K562 (cell line): ENCODE data around the gene PROM2. TPM values are rescaled to one million over a fixed set of nuclear protein-coding genes. Genes with fewer than 3 reads are reported as not detected.

Source experiments
- ATAC-seq: fragments of 200-7000 bp; cut with Tn5 transposase; 3 replicates; pipeline ENCODE4 v1.9.1; 2020; ENCODE audit warnings: moderate library complexity
- BruUV-seq: library from RNA; stranded (reverse); fragments of 400-500 nt; replicated peaks from 2 replicates; lab custom pipeline; 2021; lab: Mats Ljungman, UMichigan
- CTCF ChIA-PET: fragments of 300-600 bp; formaldehyde crosslinking; extraction: SDS; loops from one replicate; lab custom pipeline; 2021; ENCODE audit warnings: low intra/inter-chr PET ratio; lab: Yijun Ruan, JAX
- POLR2A ChIA-PET: fragments of 300-600, 350-650 bp; sonication (Branson Sonifier 250); formaldehyde crosslinking; extraction: SDS; loops from one replicate; lab custom pipeline; 2021; ENCODE audit warnings: antibody characterized with exemption, inconsistent platforms; lab: Yijun Ruan, JAX
- DNase-seq, 4 experiments: peaks; one replicate each; pipeline versions ENCODE4 v3.0.0 to v3.0.0-alpha.2; 2011 to 2018; ENCODE audit warnings: low spot score in 3 of 4, mixed read lengths in 3 of 4; ENCODE audit errors: extremely low read depth in 1 of 4
- FAIRE-seq: peaks from 2 replicates; lab custom pipeline; 2011; peaks lifted over from hg19 to GRCh38; lab: Jason Lieb, UNC
- H2AFZ ChIP-seq: 2 replicates; pipeline ENCODE4 v1.6.0; 2011; ENCODE audit warnings: low read depth, low read length, control low read depth, inconsistent platforms
- H3K27ac ChIP-seq: fragments of 200-600 bp; 3 replicates; pipeline ENCODE4 v1.8.0; 2011; ENCODE audit warnings: low read depth, mild to moderate bottlenecking, control low read depth, inconsistent platforms, low read length, moderate library complexity, mixed read lengths; ENCODE audit errors: extremely low read depth
- H3K27me3 ChIP-seq, 2 experiments: fragments of 300-600 bp in 1 of 2; 2 replicates in 1 of 2; 3 replicates in 1 of 2; pipeline versions ENCODE4 v1.6.0 to v1.8.0; 2011; ENCODE audit warnings: inconsistent platforms in 2 of 2, low read length in 2 of 2, mild to moderate bottlenecking in 1 of 2, mixed read lengths in 1 of 2, moderate library complexity in 1 of 2; ENCODE audit not compliant: control insufficient read depth in 2 of 2, insufficient read depth in 2 of 2
- H3K36me3 ChIP-seq: fragments of 300-600 bp; 3 replicates; pipeline ENCODE4 v1.8.0; 2011; ENCODE audit warnings: mild to moderate bottlenecking, low read length, inconsistent platforms; ENCODE audit not compliant: control insufficient read depth, insufficient read depth
- H3K4me1 ChIP-seq, 2 experiments: fragments of 200-600 bp in 1 of 2; replicated peaks in 1 of 2; 2 replicates in 1 of 2; 3 replicates in 1 of 2; pipeline versions ENCODE4 v1.5.1 to v1.8.0; 2011; ENCODE audit warnings: inconsistent platforms in 2 of 2, low read length in 2 of 2, mild to moderate bottlenecking in 1 of 2, mixed read lengths in 1 of 2, moderate library complexity in 1 of 2; ENCODE audit not compliant: control insufficient read depth in 2 of 2, insufficient read depth in 2 of 2
- H3K4me2 ChIP-seq: 2 replicates; pipeline ENCODE4 v1.6.1; 2011; ENCODE audit warnings: low read length, control low read depth, inconsistent platforms, mixed read lengths; ENCODE audit not compliant: insufficient read depth
- H3K4me3 ChIP-seq: fragments of 200-600 bp; sonication (generic), shearing (Covaris generic); 2 replicates; pipeline ENCODE4 v1.5.1; 2016; ENCODE audit warnings: control low read depth, inconsistent platforms
- H3K79me2 ChIP-seq: fragments of 200-600 bp; 3 replicates; pipeline ENCODE4 v1.8.0; 2011; ENCODE audit warnings: low read length, inconsistent platforms; ENCODE audit not compliant: control insufficient read depth, insufficient read depth
- H3K9ac ChIP-seq, 2 experiments: 2 replicates each; pipeline versions ENCODE4 v1.6.0 to v1.6.1; 2011; ENCODE audit warnings: low read depth in 2 of 2, low read length in 2 of 2, control low read depth in 1 of 2, inconsistent platforms in 1 of 2, mild to moderate bottlenecking in 1 of 2, mixed read lengths in 1 of 2; ENCODE audit not compliant: insufficient read depth in 1 of 2
- H3K9me1 ChIP-seq: one replicate; pipeline ENCODE4 v1.6.0; 2011; ENCODE audit warnings: inconsistent platforms, mild to moderate bottlenecking, low read length, moderate library complexity; ENCODE audit not compliant: control insufficient read depth, insufficient read depth
- H3K9me3 ChIP-seq: replicated peaks from 2 replicates; pipeline ENCODE4 v1.5.1; 2011; ENCODE audit warnings: low read depth, low read length, inconsistent platforms; ENCODE audit not compliant: control insufficient read depth, insufficient read depth
- H4K20me1 ChIP-seq: replicated peaks from 2 replicates; pipeline ENCODE4 v1.6.1; 2011; ENCODE audit warnings: low read length, inconsistent platforms, mixed read lengths; ENCODE audit not compliant: control insufficient read depth, insufficient read depth
- ARID1B ChIP-seq: fragments of 450-650 bp; IDR thresholded peaks from 2 replicates; pipeline ENCODE4 v1.6.1; 2016; ENCODE audit warnings: antibody characterized with exemption, mild to moderate bottlenecking, inconsistent platforms
- ARNT ChIP-seq, 2 experiments: fragments of 450-650 bp; IDR thresholded peaks; 2 replicates each; pipeline ENCODE4 v1.6.1; 2016; ENCODE audit warnings: mild to moderate bottlenecking in 1 of 2
- JUNB ChIP-seq: fragments of 450-650 bp; formaldehyde crosslinking; conservative IDR thresholded peaks from 2 replicates; pipeline ENCODE4 v1.4.0; 2020; ENCODE audit warnings: mild to moderate bottlenecking
- MAFK ChIP-seq: IDR thresholded peaks from 2 replicates; pipeline ENCODE4 v1.6.1; 2011; ENCODE audit warnings: low read length, improper control_type of control experiment
- MAZ ChIP-seq, 2 experiments: fragments of 450-650 bp in 1 of 2; sonication (generic) in 1 of 2; formaldehyde crosslinking; IDR thresholded peaks in 1 of 2; conservative IDR thresholded peaks in 1 of 2; 2 replicates each; pipeline versions ENCODE4 v1.4.0 to v1.5.0; 2020; ENCODE audit warnings: mild to moderate bottlenecking in 1 of 2, missing genetic modification reagents in 1 of 2
- MCM5 ChIP-seq: fragments of 450-650 bp; IDR thresholded peaks from 2 replicates; pipeline ENCODE4 v1.6.1; 2016; ENCODE audit warnings: low read depth
- MXI1 ChIP-seq: IDR thresholded peaks from 2 replicates; pipeline ENCODE4 v1.6.1; 2011; ENCODE audit warnings: low read depth, mild to moderate bottlenecking, improper control_type of control experiment, low read length
- RAD21 ChIP-seq, 2 experiments: fragments of 250-450 bp in 1 of 2; fragments of 450-650 bp in 1 of 2; sonication (Bioruptor Pico) in 1 of 2; formaldehyde crosslinking in 1 of 2; IDR thresholded peaks in 1 of 2; conservative IDR thresholded peaks in 1 of 2; 2 replicates each; pipeline versions ENCODE4 v1.4.0 to v1.8.0; 2020 to 2022; ENCODE audit warnings: mild to moderate bottlenecking in 2 of 2, moderate library complexity in 1 of 2
- RCOR1 ChIP-seq, 2 experiments: IDR thresholded peaks; 2 replicates each; pipeline ENCODE4 v1.6.1; 2012; ENCODE audit warnings: low read depth in 2 of 2, low read length in 2 of 2, borderline replicate concordance in 1 of 2, improper control_type of control experiment in 1 of 2
- SMAD4 ChIP-seq: fragments of 250-450 bp; sonication (Bioruptor Pico); conservative IDR thresholded peaks from 2 replicates; pipeline ENCODE4 v1.8.0; 2021; ENCODE audit warnings: inconsistent platforms, mild to moderate bottlenecking, moderate library complexity
- TCFL5 ChIP-seq: fragments of 250-450 bp; sonication (Bioruptor Pico); conservative IDR thresholded peaks from 2 replicates; pipeline ENCODE4 v1.6.1; 2021; ENCODE audit warnings: mild to moderate bottlenecking, moderate library complexity, matching md5 sums
- WHSC1 ChIP-seq: IDR thresholded peaks from one replicate; pipeline ENCODE4 v1.6.1; 2012; ENCODE audit warnings: low read length, control low read depth, inconsistent platforms
- WGBS: fragments of 100-300 bp; shearing (Covaris generic); methylation state at CpG from one replicate; pipeline ENCODE4 v1.1.6; 2016; ENCODE audit warnings: low coverage, mixed read lengths; ENCODE audit not compliant: insufficient coverage; ENCODE audit errors: missing lambda C conversion rate; 5-methylcytosine and 5-hydroxymethylcytosine counted together
- in situ Hi-C: fragments of 300-500 bp; cut with MboI; formaldehyde crosslinking; loops from 4 replicates; pipeline ENCODE4 v1.15.0; 2018; ENCODE audit warnings: inconsistent platforms, mixed read lengths
- intact Hi-C: fragments of 100-400 bp; cut with micrococcal nuclease; formaldehyde crosslinking; loops from 2 replicates; pipeline ENCODE4 v1.14.2; 2022
- polyA plus RNA-seq, 8 experiments: library from polyadenylated mRNA; depleted of rRNA in 4 of 8; stranded (reverse) in 5 of 8; unstranded in 3 of 8; fragments of >200 nt; fragmentation: Nextera tagmentation in 2 of 8; fragmentation: Illumina TruSeq in 1 of 8; extraction: Ambion mirVana in 2 of 8; extraction: Trizol in 1 of 8; gene quantifications; 2 replicates each; pipeline versions ENCODE4 v1.2.1 to v1.2.3, GENCODE V29; 2011 to 2014; ENCODE audit warnings: inconsistent platforms in 1 of 8, missing spikeins in 1 of 8
- total RNA-seq, 7 experiments: library from RNA; depleted of rRNA in 6 of 7; stranded (reverse); fragments of >200 nt in 6 of 7; fragmentation: Illumina TruSeq in 2 of 7; extraction: Trizol in 2 of 7; gene quantifications; 2 replicates each; pipeline versions ENCODE4 v1.2.1 to v1.2.3, GENCODE V29; 2011 to 2021; ENCODE audit warnings: low replicate concordance in 1 of 7
- TF ChIP-seq, protein P1 (sequence below), 2 experiments: fragments of 450-650 bp; formaldehyde crosslinking in 1 of 2; IDR thresholded peaks; 2 replicates each; pipeline versions ENCODE4 v1.4.0 to v1.6.1; 2014 to 2020; ENCODE audit warnings: mild to moderate bottlenecking in 2 of 2, borderline replicate concordance in 1 of 2, low read depth in 1 of 2

The PROM2 gene
- total and polyA plus RNA-seq, 9 of the 15 experiments (the other 6 are each of a cell fraction or from before 2014, with no cell fraction given): not detected

DNA sequence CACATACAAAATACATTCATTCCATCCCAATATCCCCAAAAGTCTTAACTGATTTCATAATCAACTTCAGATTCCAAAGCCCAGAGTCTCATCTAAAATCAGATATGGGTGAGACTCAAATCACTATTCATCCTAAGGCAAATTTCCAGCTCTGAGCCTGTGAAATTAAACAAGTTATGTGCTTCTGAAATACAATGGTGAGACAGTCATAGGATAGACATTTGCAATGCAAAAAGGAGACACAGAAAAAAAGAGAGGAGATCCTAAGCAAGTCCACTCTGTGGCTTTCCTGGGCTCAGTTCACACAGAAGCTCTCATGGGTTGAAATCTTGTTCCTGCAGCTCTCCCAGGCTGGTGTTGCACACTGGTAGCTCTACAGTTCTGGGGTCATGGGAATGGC, 48.6 kb upstream of the PROM2 start (continued):
- TF ChIP-seq MCM5 (no peak), ARNT (IDR thresholded peaks at IDR 0.05) (no peak), WHSC1 (no peak)

DNA sequence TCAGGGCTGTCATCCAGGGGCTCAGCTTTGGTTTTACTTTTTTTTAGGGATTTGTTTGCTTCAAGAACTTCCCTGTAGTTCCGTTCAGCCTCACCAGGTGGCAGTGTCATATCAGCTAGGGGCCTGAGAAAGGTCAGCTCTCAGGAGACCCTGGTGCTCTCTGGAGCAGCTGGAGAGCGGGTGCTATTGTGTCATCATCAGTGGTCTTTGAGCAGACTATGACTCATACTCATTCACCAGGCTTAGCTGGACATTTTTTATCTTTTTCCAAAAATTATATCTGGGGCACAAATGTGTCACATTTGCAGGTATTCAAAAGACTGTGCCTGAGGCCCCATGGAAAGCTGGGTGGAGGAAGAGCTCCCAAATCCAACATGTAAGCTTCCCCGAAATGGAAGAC, 42.5 kb upstream of the PROM2 start:
- no peaks in the 10 kb centered on the region for H3K9me1 ChIP-seq
- no peak overlapping the region for H3K9ac ChIP-seq
- ATAC-seq: peak; percentile 86
- H3K36me3 ChIP-seq: no peaks in the 10 kb centered on the region
- DNase-seq: peak; percentile 57 to 75 (median 64)
- peak; percentile 83 for FAIRE-seq
- in situ Hi-C loops: no loop called here
- intact Hi-C loops: loop anchor here (1.0 kb wide), 1 partner anchor 84 kb away; no protein-coding TSS in a partner anchor
- no TSS peak for BruUV-seq
- H3K4me3 ChIP-seq: no peak overlapping the region
- no peaks in the 10 kb centered on the region for H3K9me3 ChIP-seq
- 0% methylated on average over 3 of the region's 3 CpGs for WGBS
- H3K4me1 ChIP-seq: no peaks in the 10 kb centered on the region
- no peaks in the 10 kb centered on the region for H4K20me1 ChIP-seq
- no peak overlapping the region for H3K4me2 ChIP-seq
- peaks cover 0 to 8% of the 10 kb centered on the region in 2 experiments; a peak in 3 of 5 replicates for H3K27me3 ChIP-seq
- ChIA-PET CTCF (interaction anchor here (2.0 kb wide), 1 partner anchor 83 kb away, joined by 6 read pairs; no protein-coding TSS in a partner anchor), POLR2A (interaction anchor here (0.6 to 1.0 kb wide), 4 partner anchors 10 to 153 kb away, joined by 3 to 6 read pairs (median 4); no protein-coding TSS in a partner anchor)
- no peak overlapping the region for H3K27ac ChIP-seq
- H3K79me2 ChIP-seq: no peaks in the 10 kb centered on the region
- H2AFZ ChIP-seq: no peak overlapping the region
- TF ChIP-seq JUNB (CRISPR knock-in tag) (0 out of 2 replicates have a peak, but pooled peaks have one; percentile 43), MAZ (CRISPR knock-in tag; conservative IDR thresholded peaks at IDR 0.05 in 1 of 2, IDR thresholded peaks at IDR 0.05 in 1 of 2) (0 out of 4 replicates have a peak, but pooled peaks of 1 of the 2 experiments have one; percentile 24), ARID1B (0 out of 2 replicates have a peak, but pooled peaks have one; percentile 11), TCFL5 (CRISPR knock-in tag) (no peak), RAD21 (CRISPR knock-in tag; conservative IDR thresholded peaks at IDR 0.05 in 1 of 2, IDR thresholded peaks at IDR 0.05 in 1 of 2) (peak; percentile 41 to 74), SMAD4 (peak; percentile 71), RCOR1 (IDR thresholded peaks at IDR 0.05; ENCODE audit: borderline replicate concordance in 1 of 2, low read depth in 2 of 2, low read length in 2 of 2) (0 out of 4 replicates have a peak, but pooled peaks of 1 of the 2 experiments have one; percentile 10), MXI1 (no peak), MAFK (no peak)
- TF ChIP-seq, protein P1, sequence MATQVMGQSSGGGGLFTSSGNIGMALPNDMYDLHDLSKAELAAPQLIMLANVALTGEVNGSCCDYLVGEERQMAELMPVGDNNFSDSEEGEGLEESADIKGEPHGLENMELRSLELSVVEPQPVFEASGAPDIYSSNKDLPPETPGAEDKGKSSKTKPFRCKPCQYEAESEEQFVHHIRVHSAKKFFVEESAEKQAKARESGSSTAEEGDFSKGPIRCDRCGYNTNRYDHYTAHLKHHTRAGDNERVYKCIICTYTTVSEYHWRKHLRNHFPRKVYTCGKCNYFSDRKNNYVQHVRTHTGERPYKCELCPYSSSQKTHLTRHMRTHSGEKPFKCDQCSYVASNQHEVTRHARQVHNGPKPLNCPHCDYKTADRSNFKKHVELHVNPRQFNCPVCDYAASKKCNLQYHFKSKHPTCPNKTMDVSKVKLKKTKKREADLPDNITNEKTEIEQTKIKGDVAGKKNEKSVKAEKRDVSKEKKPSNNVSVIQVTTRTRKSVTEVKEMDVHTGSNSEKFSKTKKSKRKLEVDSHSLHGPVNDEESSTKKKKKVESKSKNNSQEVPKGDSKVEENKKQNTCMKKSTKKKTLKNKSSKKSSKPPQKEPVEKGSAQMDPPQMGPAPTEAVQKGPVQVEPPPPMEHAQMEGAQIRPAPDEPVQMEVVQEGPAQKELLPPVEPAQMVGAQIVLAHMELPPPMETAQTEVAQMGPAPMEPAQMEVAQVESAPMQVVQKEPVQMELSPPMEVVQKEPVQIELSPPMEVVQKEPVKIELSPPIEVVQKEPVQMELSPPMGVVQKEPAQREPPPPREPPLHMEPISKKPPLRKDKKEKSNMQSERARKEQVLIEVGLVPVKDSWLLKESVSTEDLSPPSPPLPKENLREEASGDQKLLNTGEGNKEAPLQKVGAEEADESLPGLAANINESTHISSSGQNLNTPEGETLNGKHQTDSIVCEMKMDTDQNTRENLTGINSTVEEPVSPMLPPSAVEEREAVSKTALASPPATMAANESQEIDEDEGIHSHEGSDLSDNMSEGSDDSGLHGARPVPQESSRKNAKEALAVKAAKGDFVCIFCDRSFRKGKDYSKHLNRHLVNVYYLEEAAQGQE (IDR thresholded peaks at IDR 0.05; ENCODE audit: borderline replicate concordance): peak; percentile 51; the same call in 1 of the 2 replicates
- TF ChIP-seq, protein P1 (CRISPR knock-in tag; IDR thresholded peaks at IDR 0.05; ENCODE audit: low read depth): no peak
